NCI-H460 (cell line): ENCODE measurements around the gene C22orf39. TPM values are rescaled to one million over a fixed set of nuclear protein-coding genes. Genes with fewer than 3 reads are reported as not detected.
"Not testable (repeated sequence)": the region's sequence is repeated elsewhere in the genome, so short reads cannot be mapped to it uniquely, and the experiment has no call there.

Experiments
- DNase-seq: peaks from one replicate; pipeline ENCODE4 v3.0.0-alpha.2; 2016; ENCODE audit warnings: low read depth; ENCODE audit errors: extremely low read depth
- total RNA-seq: library from RNA; depleted of rRNA; stranded (reverse); fragments of >200 nt; shearing (Covaris generic); gene quantifications from 2 replicates; pipeline ENCODE4 v1.2.3, GENCODE V29; 2014

C22orf39 gene
- total RNA-seq, 1 experiment from 2014 or later, result 23.6 TPM

- no peak for DNase-seq
Measured at GRCh38 chr22:19455585-19456370, 8.3 kb upstream of the C22orf39 start.

GRCh38 chr22:19455033-19455432 is 7.5 kb upstream of the C22orf39 start:
- no peak for DNase-seq

DNA sequence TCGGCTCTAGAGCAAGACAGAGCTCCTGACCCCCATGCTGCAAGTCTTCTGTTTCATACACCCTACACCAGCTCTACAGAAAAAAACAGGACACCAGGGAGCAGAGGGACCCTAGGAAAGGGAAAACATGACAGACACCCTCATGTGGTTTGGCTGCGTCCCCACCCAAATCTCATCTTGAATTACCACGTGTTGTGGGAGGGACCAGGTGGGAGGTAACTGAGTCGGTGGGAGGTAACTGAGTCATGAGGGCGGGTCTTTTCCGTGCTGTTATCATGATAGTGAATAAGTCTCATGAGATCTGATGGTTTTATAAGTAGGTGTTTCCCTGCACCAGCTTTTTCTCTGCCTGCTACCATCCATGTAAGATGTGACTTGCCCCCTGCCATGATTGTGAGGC is 6.6 kb upstream of the C22orf39 start:
- DNase-seq, result no peak

- no peak for DNase-seq
Measured at GRCh38 chr22:19453718-19454117, 6.2 kb upstream of the C22orf39 start.

DNA sequence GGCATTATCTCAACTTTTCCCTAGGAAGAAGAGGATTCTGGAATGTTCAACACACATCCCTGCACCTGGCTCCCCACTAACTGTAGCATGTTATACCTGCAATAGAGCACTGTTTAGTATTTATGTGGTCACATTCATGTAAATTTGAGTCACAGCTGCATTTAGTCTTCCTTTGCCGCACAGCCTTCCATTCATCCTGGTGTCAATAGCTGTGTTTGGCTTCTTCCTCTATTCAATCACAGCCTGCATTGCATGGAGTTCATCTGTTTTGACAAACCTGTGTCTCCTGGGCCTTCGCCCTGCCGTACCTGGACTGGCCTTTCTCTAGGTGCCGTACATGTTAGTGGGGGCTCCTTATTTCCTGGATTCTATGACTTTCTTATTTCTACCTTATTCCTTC is 4.1 kb upstream of the C22orf39 start:
- no peak for DNase-seq

DNA sequence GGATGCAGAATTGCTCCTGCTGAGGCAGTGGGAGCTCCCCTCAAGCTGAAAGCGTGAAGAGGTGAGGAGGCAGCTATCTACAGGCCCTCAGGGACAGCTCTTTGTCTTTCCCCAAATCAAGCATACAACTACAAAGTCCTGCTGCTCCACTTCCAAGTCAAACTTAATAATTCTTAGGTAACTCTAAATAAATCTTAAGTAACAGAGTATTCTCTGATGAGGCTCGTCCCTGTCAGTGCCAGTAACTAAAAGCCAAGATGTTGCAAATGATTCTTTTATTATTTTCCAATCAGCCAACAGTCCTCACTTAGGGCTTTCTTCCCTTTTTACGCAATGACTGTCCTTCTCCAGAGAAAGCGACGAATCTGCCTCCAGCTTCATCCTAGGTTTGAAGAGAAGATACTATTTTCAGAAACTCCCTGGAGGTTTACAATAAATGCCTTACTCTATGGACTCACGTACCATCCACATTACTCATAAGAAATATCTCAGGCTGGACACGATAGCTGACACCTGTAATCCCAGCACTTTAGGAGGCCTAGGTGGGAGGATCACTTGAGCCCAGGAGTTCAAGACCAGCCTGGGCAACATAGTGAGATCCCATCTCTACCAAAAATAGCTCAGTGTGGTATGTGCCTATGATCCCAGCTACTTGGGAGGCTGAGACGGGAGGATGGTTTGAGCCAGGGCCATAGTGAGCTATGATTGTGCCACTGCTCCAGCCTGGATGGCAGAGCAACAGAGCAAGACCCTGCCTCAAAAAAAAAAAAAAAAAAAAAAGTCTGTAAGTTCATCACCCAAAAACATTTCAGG is 3.1 kb upstream of the C22orf39 start:
- DNase-seq, result no peak

DNA sequence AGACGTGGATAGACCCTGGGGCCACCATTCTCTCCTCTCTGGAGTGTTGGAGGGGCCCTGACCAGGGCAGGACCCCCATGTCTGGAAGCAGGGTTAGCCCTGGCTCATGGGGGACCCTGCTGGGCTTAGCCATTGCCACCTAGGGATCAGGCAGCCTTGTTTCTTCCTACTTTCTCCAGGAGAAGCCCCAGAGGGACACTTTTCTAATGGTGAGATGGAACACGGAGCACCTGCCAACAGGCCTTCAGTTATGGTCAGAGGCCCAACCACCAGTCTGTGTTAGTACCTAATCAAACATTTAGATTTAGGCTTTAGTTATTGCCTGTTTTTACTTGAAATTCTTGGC is 1.9 kb upstream of the C22orf39 start:
- DNase-seq, result no peak

DNA sequence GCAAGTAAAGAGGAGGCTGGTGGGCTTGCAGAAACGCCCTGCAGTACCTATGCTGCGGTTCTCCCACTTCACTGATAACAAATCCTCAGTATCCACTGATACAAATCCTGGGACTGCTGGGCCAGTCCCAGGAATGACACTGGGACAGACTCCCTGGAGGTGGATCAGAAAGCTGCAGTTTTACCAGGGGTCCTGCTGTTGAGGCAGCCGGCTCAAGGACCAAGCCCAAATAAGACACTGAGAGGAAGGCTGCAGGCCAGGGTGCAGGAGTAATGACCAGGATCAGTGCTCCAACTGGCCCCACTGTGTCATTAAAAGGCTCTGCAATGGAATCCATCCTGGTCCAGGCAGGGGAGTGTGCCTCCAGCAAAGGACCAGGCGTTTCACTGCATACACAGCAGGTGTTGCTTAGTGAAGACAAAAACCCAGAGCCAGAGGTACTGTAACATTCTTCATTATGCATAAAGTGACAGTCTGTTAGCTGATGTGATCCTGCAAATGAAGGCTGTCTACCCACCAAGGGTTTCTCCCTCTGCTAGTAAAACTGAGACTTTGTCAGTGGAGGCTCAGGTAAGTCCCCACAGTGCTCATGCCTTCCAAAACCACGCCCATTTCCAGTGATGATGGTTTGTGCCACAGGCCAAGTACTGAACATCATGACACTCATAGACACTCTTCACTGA is 1.4 kb upstream of the C22orf39 start:
- DNase-seq, result no peak

- DNase-seq, result peak; percentile 16
Measured at GRCh38 chr22:19448076-19448607, 631 bp upstream of the C22orf39 start.

- DNase-seq, result no peak
Measured at GRCh38 chr22:19446603-19447329, 745 bp downstream of the C22orf39 start.

DNA sequence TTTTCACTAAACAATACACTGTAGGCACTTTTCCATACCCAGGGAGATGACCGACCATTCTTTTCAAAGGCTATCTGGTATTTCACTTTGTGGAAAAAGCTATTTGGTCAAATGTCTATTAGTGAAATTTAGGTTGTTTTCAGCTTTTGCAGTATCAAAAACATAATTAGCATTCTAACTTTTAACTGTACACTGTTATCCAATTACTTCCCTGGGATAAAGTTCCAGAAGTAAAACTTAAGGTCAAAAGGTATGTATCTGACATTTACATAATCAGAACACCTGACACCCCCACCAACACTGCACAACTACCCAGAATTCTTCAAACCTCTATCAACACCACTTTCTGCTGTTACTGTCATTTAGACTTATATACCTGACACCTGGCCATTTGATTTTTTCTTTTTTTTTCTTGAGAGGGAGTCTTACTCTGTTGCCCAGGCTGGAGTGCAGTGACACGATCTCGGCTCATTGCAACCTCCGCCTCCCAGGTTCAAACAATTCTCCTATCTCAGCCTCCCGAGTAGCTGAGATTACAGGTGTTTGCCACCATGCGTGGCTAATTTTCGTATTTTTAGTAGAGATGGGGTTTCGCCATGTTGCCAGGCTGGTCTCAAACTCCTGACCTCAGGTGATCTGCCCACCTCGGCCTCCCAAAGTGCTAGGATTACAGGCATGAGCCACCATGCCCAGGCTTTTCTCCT is 2.1 kb downstream of the C22orf39 start:
- not testable (repeated sequence) for DNase-seq

GRCh38 chr22:19443544-19444211 is 3.8 kb downstream of the C22orf39 start:
- no peak for DNase-seq

DNA sequence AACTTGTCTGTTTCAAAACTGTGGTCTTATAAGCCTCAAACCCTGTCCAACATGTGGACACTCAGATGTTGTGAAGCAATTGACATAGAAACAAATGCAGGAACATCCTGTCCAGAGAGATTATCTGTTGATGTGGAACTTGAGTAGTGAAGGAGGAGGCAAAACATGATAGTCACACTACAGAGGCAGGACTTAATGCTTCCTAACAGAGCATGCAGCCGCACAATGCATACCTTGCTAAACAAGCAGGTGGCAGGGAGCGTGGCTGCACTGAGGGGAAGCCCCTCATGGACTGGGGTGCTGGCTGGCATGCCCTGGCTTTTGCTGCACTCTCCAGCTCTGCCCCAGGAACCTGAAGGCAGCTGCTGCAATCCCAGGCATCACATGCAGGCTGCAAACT is 5.3 kb downstream of the C22orf39 start:
- DNase-seq, result no peak

DNA sequence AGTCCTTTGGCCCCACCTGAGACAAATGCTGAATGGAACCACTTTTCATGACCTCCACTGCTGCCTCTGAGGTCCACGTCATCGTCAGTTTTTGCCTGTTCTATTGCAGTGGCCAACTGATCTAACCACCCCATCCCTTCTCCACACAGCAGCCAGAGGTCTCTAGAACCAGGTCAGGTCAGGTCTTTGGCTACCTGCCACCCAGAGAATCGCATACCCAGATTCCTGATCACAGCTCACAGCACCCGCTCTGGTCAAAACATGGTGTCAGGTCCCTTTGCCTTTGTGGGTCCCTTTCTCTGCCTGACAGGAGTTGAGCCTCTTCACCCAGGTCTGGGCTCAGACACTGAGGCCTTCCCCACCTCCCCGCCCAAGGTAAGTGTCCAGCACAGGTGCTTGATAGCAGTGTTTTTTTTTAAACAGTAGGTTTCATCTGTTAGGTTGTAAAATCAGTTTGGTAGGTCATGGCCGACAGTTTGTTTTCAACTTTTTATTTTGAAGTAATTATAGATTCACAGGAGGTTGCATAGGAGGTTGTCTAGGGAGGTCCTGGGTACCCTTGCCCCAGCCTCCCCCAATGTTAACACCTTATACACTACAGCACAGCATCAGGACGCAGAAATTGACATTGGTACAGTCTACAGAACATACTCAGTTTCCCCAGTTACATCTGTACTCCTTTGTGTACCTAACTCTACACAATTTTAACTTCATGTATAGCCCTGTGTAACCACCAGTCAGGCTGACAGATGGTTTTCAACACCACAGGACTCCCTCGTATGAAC is 6.9 kb downstream of the C22orf39 start:
- no peak for DNase-seq

DNA sequence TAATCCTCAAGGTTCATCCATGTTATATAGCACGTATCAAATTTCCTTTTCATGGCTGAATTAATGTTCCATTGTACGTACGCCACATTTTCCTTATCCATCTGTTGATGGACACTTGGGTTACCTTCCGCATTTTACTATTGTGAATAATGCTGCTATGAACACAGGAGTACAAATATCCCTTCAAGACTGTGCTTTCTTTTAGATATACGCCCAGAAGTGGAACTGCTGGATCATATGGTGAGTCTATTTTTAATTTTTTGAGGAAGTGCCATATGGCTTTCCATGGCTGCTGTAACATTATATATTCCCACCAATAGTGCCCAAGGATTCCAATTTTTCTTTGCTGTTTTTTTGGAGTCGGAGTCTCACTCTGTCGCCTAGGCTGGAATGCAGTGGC is 9.2 kb downstream of the C22orf39 start:
- DNase-seq, result no peak

DNA sequence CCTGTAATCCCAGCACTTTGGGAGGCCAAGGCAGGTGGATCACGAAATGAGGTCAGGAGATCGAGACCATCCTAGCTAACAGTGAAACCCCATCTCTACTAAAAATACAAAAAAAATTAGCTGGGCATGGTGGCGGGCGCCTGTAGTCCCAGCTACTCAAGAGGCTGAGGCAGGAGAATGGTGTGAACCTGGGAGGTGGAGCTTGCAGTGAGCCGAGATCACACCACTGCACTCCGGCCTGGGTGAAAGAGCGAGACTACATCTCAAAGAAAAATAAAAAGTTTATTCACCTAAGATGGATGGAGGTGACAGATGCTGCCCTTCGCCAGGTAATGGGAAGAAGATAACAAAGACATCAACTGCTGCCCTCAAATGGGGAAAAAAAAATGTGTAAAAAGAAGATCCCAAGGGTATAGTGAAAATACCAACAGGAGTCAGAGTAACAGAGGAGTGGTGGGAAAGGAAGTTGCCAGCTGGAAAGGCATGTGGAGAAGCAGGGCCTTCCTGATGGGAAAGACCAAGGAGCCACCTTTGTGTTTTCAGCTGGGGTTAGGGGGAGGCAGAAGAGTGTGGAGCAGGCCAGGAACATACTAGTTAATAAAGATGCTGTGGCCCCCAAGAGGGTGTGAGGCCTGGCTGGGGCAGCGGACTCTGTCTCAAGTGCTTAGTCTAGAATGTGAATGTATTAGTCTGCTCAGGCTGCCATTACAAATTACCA is 10.9 kb downstream of the C22orf39 start:
- not testable (repeated sequence) for DNase-seq

- DNase-seq, result no peak
Measured at GRCh38 chr22:19434829-19435580, 12.5 kb downstream of the C22orf39 start.
